Measurements from ENCODE around the gene SVOP.
"Not testable (repeated sequence)": the region's sequence is repeated elsewhere in the genome, so short reads cannot be mapped to it uniquely, and the experiment has no call there.

SVOP gene

GRCh38 chr12:109029411-109029810, 8.5 kb upstream of the SVOP start:
- no peak for DNase-seq (ENCODE audit: low read depth in 2 of 2)

GRCh38 chr12:109028624-109029023, 7.8 kb upstream of the SVOP start:
- not testable (repeated sequence) for DNase-seq (ENCODE audit: low read depth in 2 of 2)

GRCh38 chr12:109027767-109028166, 6.9 kb upstream of the SVOP start:
- DNase-seq (ENCODE audit: low read depth in 2 of 2), result no peak

- DNase-seq (ENCODE audit: low read depth in 2 of 2), result no peak
Measured at GRCh38 chr12:109020146-109020795, 597 bp downstream of the SVOP start.

GRCh38 chr12:109018296-109018695, 2.6 kb downstream of the SVOP start:
- no peak for DNase-seq (ENCODE audit: low read depth in 2 of 2)

- no peak for DNase-seq (ENCODE audit: low read depth in 2 of 2)
Measured at GRCh38 chr12:109016978-109017377, 3.9 kb downstream of the SVOP start.

GRCh38 chr12:109016016-109016415, 4.9 kb downstream of the SVOP start:
- no peak for DNase-seq (ENCODE audit: low read depth in 2 of 2)

- no peak for DNase-seq (ENCODE audit: low read depth in 2 of 2)
Measured at GRCh38 chr12:109014984-109015765, 5.7 kb downstream of the SVOP start.

GRCh38 chr12:109010259-109010658, 10.6 kb downstream of the SVOP start:
- DNase-seq (ENCODE audit: low read depth in 2 of 2), result no peak

GRCh38 chr12:109009766-109010165, 11.1 kb downstream of the SVOP start:
- no peak for DNase-seq (ENCODE audit: low read depth in 2 of 2)

- DNase-seq (ENCODE audit: low read depth in 2 of 2), result no peak
Measured at GRCh38 chr12:109004017-109004416, 16.9 kb downstream of the SVOP start.

- no peak for DNase-seq (ENCODE audit: low read depth in 2 of 2)
Measured at GRCh38 chr12:108996320-108996719, 24.5 kb downstream of the SVOP start.

- no peak for DNase-seq (ENCODE audit: low read depth in 2 of 2)
Measured at GRCh38 chr12:108995370-108995992, 25.4 kb downstream of the SVOP start.

GRCh38 chr12:108990103-108990502, 30.8 kb downstream of the SVOP start:
- DNase-seq (ENCODE audit: low read depth in 2 of 2), result not testable (repeated sequence)

- DNase-seq (ENCODE audit: low read depth in 2 of 2), result no peak
Measured at GRCh38 chr12:108989376-108989775, 31.5 kb downstream of the SVOP start.

GRCh38 chr12:108985750-108986149, 35.1 kb downstream of the SVOP start:
- DNase-seq (ENCODE audit: low read depth in 2 of 2), result no peak

GRCh38 chr12:108983227-108983626, 37.6 kb downstream of the SVOP start:
- DNase-seq (ENCODE audit: low read depth in 2 of 2), result no peak

- DNase-seq (ENCODE audit: low read depth in 2 of 2), result no peak
Measured at GRCh38 chr12:108982621-108983219, 38.1 kb downstream of the SVOP start.

- DNase-seq (ENCODE audit: low read depth in 2 of 2), result no peak
Measured at GRCh38 chr12:108981835-108982234, 39.0 kb downstream of the SVOP start.

- no peak for DNase-seq (ENCODE audit: low read depth in 2 of 2)
Measured at GRCh38 chr12:108980831-108981618, 39.8 kb downstream of the SVOP start.

GRCh38 chr12:108977360-108977759, 43.5 kb downstream of the SVOP start:
- DNase-seq (ENCODE audit: low read depth in 2 of 2), result no peak

Measured in stimulated activated CD8-positive, alpha-beta memory T cell treated with anti-CD3 and anti-CD28 coated beads, Interleukin-7, amount 100 ng/mL, for 4 hours (primary cell).